HK-2 (cell line): ENCODE data around the gene C5orf22.
"Not testable (repeated sequence)": the region's sequence is repeated elsewhere in the genome, so short reads cannot be mapped to it uniquely, and the experiment has no call there.

ENCODE experiments used
- DNase-seq: peaks from one replicate; pipeline ENCODE4 v3.0.0-alpha.2; 2018; ENCODE audit not compliant: unreplicated experiment

C5orf22 gene

DNA sequence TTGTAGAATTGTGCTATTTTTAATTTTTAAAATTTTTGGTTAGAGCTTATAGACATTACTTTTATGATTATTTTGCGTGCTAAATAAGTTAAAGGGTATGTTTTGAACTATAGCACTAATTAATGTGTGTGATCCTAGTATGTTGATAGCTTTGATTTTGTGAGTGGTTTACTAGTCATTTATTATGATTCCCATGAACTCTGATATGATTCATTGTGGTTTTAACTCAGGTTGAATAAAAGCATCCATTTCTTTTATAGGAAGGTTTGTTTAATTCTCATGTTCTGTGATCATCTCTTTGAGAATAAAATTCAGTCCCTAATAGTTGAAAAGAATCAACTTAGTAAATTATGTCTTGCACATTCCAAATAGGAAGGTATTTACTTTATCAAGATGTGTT lies 22.5 kb downstream of the C5orf22 start:
- DNase-seq, result no peak

DNA sequence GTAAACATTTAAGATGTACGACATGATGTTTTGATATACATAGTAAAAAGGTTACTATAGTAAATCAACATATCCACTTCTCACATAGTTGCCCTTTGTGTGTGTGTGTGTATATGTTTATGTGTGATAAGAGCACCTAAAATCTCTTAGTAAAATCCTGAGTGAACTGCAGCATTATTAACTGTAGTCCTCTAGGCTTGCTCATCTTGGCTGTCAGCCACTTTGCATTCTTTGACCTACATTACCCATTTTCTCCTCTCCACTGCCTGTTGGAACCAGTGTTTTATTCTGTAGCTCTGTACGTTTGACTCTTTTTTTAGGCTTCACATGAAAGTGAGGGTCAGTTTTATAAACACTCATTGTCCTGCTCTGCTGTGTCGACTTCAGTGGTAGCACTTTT lies 24.4 kb downstream of the C5orf22 start:
- DNase-seq, result no peak

DNA sequence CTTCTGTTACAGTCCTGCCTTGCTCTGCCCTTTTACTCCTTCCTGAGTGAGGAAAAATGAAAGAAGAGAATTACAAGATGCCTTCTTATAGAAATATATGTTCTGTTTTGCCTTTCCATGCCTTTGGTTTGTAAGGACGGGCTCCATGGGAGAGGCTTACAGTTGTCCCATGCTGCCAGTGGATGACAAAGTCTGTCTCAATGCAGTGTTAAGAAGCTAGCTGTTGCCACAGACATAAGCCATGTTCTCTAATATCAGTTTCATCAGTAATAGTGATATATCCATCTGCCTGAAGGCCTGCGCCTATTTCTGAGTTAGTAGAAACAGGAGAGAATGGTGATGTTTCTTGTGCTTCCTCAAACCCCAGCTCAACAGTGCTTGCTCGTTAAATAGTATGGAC lies 27.8 kb downstream of the C5orf22 start:
- DNase-seq, result no peak

DNA sequence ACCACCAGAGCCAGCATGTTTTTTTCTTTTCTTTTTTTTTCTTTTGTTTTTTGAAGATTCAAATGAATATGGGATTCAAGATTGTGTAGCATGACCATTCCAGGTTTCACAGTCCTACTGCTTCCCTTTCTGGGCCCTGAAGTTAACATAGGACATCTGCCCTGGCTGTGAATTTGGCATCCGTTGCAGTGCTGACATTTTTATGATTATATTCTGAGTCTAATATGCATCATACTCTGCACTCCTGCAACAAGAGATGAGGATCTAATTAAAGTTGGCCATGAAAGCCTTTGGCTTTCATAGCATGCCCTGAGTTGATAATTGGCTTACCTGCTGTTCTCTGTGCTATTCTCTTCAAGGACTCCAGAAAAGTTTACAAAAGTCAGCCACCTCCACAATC lies 29.8 kb downstream of the C5orf22 start:
- DNase-seq, result no peak

DNA sequence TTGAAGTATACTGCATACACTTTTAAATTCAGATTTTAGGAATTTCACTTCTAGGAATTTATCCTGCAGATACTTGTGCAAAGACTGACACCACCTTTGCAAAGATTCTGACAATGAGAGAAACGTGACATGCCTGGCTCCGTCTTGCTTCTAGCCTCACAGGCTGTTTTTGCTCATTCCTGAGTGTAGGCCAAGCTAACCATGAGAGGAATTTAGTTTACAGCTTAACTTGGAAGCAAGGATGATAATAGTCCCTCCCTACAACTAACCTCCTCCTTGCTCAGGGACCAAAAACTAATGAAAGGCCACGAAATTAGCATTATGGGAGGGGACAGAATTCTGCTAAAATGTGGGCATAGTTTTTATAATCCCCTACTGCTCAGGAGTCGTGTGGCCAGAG lies 31.1 kb downstream of the C5orf22 start:
- DNase-seq, result no peak

DNA sequence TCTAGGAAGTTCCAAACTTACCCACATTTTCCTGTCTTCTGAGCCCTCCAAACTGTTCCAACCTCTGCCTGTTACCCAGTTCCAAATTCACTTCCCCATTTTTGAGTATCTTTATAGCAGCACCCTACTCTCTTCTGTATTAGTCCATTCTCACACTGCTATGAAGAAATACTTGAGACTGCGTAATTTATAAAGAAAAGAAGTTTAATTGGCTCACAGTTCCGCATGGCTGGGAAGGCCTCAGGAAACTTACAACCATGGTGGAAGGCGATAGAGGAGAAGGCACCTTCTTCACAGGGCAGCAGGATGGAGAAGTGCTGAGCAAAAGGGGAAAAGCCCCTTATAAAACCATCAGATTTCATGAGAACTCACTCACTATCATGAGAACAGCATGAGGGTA lies 34.3 kb downstream of the C5orf22 start:
- DNase-seq, result not testable (repeated sequence)

DNA sequence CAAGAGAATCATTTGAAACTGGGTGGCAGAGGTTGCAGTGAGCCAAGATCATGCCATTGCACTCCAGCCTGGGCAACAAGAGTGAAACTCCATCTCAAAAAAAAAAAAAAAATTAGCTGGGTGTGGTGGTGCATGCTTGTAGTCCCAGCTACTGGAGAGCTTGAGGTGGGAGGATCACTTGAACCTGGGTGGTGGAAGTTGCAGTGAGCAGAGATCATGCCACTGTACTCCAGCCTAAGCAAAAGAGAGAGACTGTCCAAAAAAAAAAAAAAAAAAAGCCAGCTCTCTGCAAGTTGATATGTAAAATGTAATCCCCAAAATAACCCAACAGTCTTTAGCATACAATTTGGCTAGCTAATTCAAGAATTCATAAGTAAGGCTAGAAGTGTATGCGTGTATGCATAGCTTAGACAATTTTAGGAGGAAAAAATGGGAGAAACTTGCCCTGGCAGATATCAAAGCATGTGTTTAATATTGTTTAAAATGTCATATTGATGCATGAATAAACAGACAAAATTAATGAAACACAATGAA lies 36.3 kb downstream of the C5orf22 start:
- no peak for DNase-seq

DNA sequence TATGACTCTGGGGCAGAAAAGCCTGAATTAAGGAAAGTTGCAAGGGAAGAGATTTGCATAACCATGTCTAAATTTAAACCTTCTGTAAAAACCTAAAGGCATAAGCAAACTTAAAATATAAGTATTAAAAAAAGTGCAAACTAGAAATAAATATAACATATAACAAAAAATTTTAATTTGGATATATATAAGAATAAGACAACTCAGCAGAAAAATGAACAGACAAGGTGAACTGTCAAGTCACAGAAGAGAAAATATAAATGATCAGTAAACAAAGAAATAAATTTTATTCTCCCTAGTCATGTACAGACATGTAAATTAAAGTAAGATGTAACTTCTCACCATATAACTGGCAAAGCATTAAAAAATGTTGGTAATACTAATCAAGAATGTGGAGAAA lies 37.0 kb downstream of the C5orf22 start:
- no peak for DNase-seq

DNA sequence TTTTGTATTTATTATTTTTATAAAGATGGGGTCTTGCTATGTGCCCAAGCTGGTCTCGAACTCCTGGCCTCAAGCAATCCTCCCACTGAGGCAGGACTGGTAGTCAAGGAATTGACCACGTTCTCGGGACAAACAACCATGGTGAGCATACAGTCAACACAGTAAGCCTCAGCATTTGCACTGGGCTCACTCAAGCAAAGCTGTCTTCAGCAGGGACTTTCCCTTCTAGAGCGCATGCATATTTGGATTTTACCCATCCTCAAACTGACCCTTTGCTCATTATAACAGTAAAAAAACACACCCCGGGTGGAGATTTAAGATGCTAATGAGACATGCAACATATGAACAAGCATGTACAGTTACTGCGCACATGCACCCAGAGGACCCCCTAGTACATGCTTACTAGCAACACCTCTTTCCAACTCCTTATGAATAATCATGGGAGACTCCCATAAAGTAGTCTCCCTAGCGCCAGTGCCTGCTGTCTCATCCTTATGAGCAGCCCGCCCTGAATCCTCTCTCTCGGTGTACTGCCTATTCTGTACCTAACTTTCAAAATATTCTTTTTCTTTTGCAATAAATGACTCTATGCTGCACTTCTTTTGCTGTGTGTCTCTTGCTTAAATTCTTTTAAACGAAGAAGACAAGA lies 41.5 kb downstream of the C5orf22 start:
- DNase-seq, result no peak

DNA sequence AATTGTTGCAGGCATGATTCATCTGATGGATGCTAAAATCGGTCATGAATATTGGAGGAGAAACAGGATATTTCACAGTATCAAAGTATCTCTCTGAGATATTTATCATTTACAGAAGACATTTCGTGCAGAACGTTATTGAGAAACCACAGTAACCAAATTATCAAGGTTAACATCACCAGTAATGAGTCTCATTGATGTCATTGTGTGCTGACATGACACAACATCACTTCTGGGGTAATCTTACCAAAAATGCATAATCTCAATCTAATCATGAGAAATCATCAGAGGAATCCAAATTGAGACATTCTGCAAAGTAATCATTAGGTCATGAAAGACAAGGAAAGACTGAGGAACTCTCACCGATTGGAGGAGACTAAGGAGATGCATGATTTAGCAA lies 42.7 kb downstream of the C5orf22 start:
- DNase-seq, result no peak

DNA sequence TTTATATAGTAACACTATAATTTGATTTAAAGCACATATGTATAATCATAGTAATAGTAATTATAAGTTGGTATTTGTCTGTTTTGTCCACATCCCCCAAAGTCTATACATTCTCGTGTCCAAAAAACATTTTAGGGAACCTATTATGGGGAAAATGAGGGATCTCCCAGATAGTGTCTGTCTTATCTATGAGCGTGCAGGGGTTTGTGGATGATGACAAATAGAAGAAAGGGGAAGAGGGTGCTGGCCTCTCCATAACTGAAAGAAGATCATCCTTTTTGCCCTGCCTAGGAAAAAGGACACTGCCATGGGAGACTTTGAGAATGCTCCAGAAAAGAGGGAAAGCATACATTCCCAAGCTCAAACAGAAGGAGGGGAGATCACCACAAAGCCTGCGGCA lies 45.3 kb downstream of the C5orf22 start:
- DNase-seq, result no peak

DNA sequence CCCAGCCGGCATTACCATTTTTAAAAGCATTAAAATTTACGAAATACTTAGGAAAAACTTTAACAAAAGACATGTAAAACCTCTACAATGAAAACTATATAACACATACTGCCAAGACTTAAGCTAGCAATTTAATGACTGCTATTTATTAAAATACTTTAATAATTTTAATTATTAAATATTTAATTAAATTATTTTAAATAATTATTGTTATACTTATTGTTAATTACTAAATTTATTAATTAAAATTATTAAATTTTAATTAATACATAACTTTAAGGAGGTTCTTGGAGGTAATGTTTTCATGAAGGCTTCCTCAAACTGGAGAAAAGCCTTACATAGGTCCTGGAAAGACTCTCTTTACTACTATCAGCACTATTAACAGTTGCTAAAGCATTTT lies 47.5 kb downstream of the C5orf22 start:
- no peak for DNase-seq

DNA sequence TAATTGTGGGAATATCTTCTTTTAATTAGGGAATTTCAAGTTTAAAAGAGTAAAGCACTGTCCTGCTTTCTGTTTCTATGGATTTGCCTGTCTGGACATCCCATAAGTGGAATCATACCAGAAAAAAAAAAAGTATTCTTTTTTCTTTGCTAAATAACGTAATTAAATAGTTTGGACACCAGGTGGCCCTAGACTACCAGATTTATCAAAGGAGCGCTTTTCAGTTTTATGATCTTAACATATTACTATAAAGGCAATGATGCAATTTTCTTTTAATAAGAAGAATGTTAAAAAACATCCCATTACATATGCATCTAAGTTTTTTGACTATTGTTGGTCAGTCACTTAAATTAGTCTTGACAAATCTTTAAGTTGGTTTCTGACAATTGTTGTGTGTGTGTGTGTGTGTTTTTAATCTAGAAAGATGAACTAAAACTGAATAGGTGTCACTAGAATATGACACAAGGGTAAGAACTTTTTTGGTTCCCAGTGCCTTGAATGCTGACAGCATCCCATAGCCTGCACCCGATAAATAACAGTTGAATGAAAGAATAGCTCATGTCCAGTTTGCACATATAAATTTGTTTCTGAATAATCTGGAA lies 49.5 kb downstream of the C5orf22 start:
- DNase-seq, result no peak

DNA sequence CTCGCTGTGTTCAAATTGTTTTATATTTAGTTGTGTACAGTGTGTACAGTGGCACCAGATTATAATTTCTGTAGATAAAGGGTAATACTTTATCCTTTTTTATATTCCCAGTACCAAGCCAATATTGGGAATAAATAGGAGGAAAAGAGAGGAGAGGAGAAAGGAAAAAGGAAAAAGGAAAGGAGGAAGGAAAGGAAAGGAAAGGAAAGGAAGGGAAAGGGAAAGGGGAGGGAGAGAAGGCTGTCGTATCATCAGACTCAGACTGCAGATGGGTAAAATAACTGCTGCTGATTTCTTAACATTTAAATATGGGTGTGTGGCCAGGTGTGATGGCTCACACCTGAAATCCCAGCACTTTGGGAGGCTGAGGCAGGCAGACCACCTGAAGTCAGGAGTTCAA lies 51.0 kb downstream of the C5orf22 start:
- DNase-seq, result no peak

DNA sequence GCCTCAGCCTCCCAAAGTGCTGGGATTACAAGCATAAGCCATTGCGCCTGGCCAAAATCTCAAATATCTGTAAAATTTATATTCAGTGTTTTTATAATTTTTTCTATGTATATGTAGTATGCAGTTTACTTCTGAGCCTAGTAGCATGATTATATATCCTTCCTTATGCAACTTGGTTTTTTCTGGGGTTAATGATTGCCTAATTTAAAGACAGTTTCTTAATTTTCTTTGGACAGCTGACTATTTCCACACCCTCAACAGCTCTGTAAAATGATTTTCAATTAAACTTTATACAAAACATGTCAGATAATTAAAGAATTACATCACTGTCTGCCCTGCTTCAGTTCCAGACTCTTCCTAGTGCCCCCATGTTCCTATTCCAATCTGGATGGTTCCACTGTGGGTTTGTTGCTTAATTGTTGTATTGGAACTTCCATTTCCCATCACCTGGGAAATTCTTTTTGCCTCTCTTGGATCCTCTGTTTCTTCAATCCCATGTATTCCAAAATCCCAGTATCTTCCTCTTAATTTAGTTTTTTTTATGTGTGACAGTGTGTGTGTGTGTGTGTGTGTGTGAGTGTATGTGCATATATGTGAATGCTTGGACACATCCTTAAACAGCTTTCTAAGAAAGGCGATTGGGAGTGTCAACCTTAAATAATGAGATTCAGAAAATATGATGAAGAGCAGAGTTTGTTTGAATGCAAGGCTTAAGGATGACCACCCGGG lies 53.2 kb downstream of the C5orf22 start:
- DNase-seq, result no peak

DNA sequence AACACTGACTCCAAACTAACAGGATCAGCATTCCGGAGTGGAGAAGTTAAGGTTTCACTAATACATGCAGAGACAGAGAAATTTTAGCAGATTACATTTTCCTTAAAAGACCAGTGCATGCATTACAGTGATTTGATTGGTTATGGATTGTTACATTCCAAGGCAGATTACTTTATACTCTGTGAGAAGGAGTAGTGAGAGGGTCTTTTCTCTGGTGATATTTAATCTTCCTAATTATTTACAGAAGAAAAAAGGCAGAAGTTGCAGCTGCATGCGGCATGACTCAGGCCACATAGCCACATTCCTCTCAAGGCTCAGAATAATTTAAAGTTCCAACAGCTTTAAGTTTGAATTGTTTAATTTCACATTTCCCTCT lies 53.8 kb downstream of the C5orf22 start:
- no peak for DNase-seq

DNA sequence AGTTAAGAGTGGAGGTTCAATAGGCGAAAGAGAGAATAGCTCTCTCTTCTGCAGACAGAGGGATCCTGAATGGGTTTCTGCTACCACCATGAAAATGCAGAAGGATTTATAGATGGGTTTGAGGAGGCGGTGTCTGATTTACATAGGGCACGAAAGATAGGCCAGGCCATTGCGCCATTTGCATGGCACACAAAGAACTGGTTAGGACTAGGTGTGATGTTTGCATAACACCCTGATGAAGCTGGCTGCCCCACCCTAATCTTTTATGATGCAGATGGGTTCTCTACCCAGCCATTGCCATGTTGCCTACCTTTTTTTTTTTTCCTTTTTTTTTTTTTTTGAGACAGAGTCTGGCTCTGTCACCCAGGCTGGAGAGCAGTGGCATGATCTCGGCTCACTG lies 55.4 kb downstream of the C5orf22 start:
- no peak for DNase-seq

DNA sequence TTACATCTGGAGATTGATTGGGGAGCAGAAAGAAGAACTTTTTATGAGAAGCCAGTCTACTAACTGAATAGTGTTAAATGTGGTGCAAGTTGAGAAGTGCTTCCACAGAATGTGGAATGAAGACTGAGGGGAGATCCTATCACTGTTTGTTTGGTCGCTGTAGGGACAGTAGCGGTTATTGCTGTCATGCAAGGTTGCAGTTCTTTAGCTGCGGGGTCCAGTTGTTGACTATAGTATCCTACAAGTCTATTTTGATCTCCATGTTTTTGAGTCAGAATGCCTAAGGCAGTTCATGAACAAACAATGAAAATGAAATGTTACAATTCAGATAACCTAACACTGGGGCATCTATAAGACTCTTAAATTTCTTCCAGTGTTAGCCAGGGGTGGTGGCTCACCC lies 61.6 kb downstream of the C5orf22 start:
- no peak for DNase-seq

DNA sequence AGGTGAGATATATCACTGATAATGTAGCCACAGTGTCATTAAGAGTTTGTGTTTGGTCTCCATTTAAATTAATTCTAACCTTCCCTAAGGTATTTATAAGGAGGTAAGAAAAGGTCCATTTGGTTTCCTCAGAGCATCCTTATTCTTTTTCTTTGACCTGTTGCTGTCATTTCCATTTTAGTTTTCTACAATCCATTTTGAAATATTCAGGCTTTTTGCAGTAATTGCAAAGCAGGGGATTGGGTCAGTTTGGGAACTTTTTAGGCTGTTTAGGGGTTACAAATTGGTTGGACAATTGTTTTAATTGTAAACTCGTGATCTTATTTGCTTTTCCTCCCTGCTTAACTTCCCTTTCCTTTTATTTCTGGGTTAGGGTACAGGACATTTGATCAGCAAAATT lies 64.3 kb downstream of the C5orf22 start:
- no peak for DNase-seq

DNA sequence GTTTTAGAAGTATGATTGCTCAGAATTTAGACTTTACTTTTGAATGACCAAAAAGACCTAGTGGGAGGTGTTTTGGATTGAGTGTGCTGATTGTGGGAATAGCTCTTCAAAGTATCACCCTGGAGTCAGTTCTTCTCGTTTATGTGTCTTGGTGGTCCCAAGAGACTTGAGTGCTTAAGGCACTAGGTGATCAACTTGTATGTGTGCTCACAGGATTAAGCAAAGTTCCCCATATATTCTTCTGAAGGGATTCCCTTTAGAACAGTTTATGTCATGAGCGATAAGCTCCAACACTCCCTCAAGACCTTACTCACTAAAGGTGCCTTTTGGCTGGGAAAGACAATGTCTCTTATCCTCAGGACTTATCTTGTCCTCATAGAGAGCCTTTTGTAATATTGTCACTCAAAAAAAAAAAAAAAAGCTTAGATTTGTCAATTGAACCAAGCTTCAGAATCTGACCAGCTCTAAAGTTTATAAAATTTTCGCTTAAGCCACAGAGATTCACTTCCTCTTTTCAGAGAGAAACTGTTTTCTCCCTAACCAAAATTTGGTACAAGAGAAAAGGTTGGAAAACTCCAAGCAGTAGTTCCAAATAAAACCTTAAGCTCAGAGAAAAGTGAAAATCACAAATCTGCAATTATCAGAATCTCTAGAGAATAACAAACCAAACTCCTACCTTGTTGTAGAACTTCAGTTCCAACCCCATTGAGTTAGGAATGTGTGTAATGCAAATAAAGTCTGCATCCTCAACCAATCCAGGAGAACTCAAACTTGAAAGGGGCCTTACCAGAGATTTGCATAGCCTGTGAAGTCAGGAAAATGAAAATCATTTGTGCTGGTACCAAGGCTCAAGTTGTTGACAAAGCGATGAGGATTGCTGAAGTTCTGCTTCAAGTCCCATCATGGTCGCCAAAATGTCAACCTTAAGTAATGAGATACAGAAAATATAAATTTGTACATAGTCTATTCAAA lies 66.8 kb downstream of the C5orf22 start:
- DNase-seq, result no peak

DNA sequence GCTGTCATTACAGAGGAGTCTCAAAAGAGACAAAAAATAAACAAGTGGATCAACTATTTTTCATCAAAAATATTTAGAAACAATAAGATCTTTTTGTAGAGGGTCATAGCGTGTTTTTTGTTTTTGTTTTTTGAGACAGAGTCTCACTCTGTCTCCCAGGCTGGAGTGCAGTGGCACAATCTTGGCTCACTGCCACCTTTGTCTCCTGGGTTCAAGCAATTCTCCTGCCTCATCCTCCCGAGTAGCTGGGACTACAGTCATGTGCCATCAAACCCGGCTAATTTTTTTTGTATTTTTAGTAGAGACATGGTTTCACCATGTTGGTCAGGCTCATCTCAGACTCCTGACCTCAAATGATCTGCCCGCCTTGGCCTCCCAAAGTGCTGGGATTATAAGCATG lies 70.2 kb downstream of the C5orf22 start:
- not testable (repeated sequence) for DNase-seq

DNA sequence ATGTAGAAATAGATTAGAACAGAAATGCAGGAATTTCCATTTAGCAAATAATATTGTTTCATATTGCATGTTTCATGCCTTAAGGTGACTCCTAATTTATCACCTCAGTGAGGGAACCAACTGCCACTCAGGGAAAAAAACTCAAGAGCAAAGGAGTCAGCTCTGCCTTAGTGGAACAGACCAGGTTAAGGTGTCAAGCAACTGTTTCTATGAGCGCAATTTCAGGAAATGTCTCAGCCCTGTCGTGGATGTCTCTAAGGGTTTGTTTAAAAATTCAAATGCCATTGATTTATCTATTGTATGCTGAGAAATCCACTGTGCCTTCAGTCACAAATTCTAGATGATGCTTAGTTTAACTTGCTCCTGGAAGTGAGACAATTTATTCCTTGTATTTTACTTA lies 72.1 kb downstream of the C5orf22 start:
- no peak for DNase-seq
